ENCODE results near the gene CD14.
A peak's percentile ranks its signal among the peaks of the same experiment; 100 is the strongest.

- TF ChIP-seq CTCF (IDR thresholded peaks at IDR 0.05; ENCODE audit: poor library complexity) (peak; percentile 56), EZH2 (IDR thresholded peaks at IDR 0.05; ENCODE audit: borderline replicate concordance) (no peak)
Observed at GRCh38 chr5:140639148-140639981, 6.4 kb upstream of the CD14 start, which contains the start of gene TMCO6.
